Jurkat, Clone E6-1 (cell line): Measurements from ENCODE around the gene C13orf42.
"Not testable (repeated sequence)": the region's sequence is repeated elsewhere in the genome, so short reads cannot be mapped to it uniquely, and the experiment has no call there.

Experiments used
- DNase-seq: peaks from one replicate; pipeline ENCODE4 v3.0.0-alpha.2; 2011; ENCODE audit warnings: low read depth, low spot score
- H3K4me3 ChIP-seq: 2 replicates; pipeline ENCODE4 v1.5.1; 2011; ENCODE audit warnings: mild to moderate bottlenecking, low read length, control low read depth, moderate library complexity

Gene C13orf42

GRCh38 chr13:51125495-51126226 is 14.6 kb upstream of the C13orf42 start:
- H3K4me3 ChIP-seq = no peak overlapping the region
- peak; percentile 68 for DNase-seq

DNA sequence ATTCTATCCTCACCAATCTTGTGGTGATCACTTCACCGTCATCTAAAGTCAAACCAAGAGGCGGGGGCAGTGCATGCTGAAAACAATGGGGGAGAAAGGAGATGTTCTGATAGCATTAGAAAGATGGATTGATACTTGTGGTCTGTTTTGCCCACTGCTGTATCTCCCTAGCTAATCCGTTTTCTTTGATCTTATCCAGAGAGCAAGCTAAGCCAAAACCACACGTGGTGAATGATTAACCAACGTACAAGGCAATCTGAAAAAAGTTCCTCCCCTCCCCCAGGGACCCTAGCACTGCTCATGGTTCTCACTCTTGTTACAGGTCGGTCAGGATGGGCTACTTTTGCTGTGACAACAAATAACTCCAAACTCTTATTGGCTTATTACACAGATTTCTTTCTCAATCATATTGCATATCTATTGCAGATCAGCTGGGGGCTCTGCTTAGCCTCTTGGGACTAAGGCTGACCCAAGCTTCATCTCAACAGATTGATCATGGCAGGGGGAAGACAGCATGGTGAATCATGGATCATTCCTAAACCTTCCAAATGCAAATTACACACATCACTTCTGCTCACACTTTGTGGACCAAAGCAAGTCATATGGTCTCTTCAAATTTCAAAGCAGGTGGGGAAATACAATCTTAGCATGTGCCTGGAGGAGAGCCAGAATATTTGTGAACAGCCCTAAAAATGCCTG is 11.9 kb upstream of the C13orf42 start:
- H3K4me3 ChIP-seq = no peak overlapping the region
- DNase-seq = peak; percentile 16

GRCh38 chr13:51120873-51121272 is 9.8 kb upstream of the C13orf42 start:
- DNase-seq = peak; percentile 55
- not testable (repeated sequence) for H3K4me3 ChIP-seq

GRCh38 chr13:51118809-51119431 is 7.8 kb upstream of the C13orf42 start:
- DNase-seq = no peak
- no peak overlapping the region for H3K4me3 ChIP-seq

GRCh38 chr13:51113969-51114368 is 2.9 kb upstream of the C13orf42 start:
- H3K4me3 ChIP-seq = no peak overlapping the region
- DNase-seq = no peak

DNA sequence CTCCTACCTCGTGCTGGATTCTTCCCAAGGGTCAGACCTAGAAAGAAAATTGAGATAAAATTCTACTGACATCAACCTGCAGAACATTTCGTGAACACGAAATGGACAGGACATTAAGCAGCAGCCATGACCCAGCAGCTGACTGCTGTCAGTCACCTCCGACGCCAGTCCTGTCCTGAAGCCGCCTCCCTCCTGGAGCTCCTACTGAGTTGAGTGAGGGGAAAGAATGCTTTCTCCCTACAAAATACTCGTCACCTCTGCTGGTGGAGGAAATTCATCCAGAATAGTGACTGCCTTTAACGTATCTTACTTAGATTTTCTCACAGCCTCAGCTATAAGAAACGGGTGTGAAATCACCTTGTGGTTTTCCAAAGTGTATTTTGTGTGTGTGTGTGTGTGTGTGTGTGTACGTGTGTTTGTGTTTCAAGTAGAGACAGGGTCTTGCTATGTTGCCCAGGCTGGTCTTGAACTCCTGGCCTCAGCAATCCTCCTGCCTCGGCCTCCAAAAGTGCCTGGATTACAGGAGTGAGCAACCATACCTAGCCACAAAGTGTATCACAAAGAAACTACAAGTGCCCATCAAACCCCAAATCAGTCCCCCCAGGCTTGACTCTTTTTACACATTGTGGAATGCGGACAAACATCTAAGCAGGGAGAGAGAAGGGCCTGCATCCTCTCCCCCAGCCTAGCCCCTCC is 2.3 kb upstream of the C13orf42 start:
- DNase-seq = no peak
- H3K4me3 ChIP-seq = no peak overlapping the region

- no peak overlapping the region for H3K4me3 ChIP-seq
- DNase-seq = no peak
These were observed 1.7 kb upstream of the C13orf42 start for GRCh38 chr13:51112771-51113170.

GRCh38 chr13:51111997-51112396 is 923 bp upstream of the C13orf42 start:
- no peak overlapping the region for H3K4me3 ChIP-seq
- no peak for DNase-seq

DNA sequence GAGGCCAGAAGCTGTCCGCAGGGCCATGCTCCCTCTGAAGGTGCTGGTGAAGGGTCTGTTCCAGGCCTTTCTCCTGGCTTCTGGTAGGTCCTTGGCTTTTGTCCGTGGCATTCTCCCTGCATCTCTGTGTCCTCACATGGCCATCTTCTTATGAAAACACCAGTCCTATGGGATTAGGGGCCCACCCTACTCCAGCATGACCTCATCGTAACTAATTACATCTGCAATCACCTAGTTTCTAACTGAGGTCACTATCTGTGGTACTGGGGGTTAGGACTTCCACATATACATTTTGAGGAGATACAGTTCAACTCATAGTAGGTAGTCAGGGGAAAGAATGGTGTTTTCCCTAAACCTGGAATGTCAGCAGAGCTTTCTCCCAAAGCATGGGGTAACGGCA is 3.1 kb downstream of the C13orf42 start:
- no peak for DNase-seq
- no peak overlapping the region for H3K4me3 ChIP-seq

DNA sequence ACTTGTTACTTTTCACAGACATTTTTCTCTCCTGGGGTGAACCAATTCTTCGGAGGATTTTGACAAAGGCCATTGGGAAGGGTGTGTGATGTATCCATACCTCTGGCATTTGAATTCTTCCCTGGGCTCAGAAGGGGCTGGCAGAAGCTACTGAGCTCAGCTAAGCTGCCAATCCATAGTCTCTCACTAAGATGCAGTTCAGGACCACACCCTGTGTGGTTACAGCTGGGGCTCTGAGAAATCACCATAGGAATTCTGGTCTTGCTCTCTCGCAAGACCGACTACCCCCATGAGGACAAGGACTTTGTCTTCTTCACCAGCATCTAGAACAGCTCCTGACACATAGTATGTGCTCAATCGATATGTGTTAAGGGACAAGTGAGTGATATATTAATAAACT is 6.0 kb downstream of the C13orf42 start:
- DNase-seq = no peak
- no peak overlapping the region for H3K4me3 ChIP-seq

- DNase-seq = no peak
- no peak overlapping the region for H3K4me3 ChIP-seq
These were observed 9.3 kb downstream of the C13orf42 start for GRCh38 chr13:51101636-51102235.

GRCh38 chr13:51097353-51098043 is 13.6 kb downstream of the C13orf42 start:
- no peak for DNase-seq
- no peak overlapping the region for H3K4me3 ChIP-seq

DNA sequence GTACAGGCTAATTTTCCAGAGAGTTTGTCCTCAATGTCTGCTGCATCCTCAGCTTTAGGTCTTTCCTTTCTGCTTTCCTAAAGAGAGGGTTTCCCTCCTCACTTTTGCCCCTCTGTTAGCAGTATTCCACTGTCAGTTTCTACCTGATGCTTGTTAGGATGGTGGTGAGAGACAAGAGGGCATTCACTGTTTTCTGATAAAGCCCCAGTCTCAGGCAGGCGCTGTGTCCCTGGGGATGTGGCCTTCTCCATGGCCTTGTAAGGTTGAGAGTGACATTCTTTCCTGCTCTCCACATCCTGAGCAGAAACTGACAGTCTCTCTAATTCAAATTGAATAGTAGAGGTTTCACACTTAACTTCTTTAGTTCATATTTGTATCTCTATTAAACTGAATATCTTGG is 14.9 kb downstream of the C13orf42 start:
- no peak overlapping the region for H3K4me3 ChIP-seq
- no peak for DNase-seq

- DNase-seq = no peak
- H3K4me3 ChIP-seq = no peak overlapping the region
These were observed 17.5 kb downstream of the C13orf42 start for GRCh38 chr13:51093574-51093973.

DNA sequence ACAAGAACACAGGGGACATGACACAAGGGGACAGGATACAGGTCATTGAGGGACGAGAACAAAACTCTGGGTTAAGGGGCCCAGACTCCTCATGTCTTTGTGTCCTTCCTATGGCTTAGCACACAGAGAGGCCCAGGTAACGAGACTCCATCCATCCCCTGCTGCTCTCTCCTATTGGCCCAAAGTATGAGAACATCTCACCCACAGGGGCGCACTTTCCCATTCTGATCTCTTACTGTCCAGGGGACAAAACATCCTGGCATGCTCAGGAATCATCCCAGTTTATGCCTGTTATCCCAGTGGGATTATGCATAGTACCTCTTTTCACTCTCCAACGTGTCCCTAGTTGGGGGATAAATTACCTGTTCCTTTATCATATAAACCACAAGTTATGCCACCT is 19.2 kb downstream of the C13orf42 start:
- DNase-seq = no peak
- H3K4me3 ChIP-seq = no peak overlapping the region

GRCh38 chr13:51083706-51084105 is 27.4 kb downstream of the C13orf42 start:
- DNase-seq = no peak
- H3K4me3 ChIP-seq = no peak overlapping the region

DNA sequence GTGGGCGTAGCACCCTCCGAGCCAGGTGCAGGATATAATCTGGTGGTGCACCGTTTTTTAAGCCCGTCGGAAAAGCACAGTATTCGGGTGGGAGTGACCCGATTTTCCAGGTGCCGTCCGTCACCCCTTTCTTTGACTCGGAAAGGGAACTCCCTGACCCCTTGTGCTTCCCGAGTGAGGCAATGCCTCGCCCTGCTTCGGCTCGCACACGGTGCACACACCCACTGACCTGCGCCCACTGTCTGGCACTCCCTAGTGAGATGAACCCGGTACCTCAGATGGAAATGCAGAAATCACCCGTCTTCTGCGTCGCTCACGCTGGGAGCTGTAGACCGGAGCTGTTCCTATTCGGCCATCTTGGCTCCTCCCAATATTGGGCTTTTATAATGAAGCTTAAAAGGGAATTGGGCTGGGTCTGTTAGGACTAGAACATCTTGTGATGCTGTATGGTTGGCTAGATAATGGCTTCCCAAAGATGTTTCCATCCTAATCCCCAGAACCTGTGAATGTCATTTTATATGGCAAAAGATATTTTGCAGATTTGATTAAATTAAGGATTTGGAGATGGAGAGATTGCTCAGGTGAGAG is 30.5 kb downstream of the C13orf42 start:
- not testable (repeated sequence) for H3K4me3 ChIP-seq, DNase-seq

GRCh38 chr13:51071493-51071892 is 39.6 kb downstream of the C13orf42 start:
- no peak overlapping the region for H3K4me3 ChIP-seq
- no peak for DNase-seq
